Right cardiac atrium (tissue), 5 donors: Measurements from ENCODE around the gene BCAT1. TPM values are rescaled to one million over a fixed set of nuclear protein-coding genes. Genes with fewer than 3 reads are reported as not detected.
"Not testable (repeated sequence)": the region's sequence is repeated elsewhere in the genome, so short reads cannot be mapped to it uniquely, and the experiment has no call there.

Experiments used
- ATAC-seq, 2 donors: fragments of 200-7000 bp; cut with Tn5 transposase; one replicate each; pipeline versions ENCODE4 v1.8.0 to v1.9.1; 2020; ENCODE audit warnings: moderate library complexity in 2 of 2, mild to moderate bottlenecking in 1 of 2
- DNase-seq, 3 donors: peaks; one replicate each; pipeline ENCODE4 v3.0.0-alpha.2; 2020
- H3K27ac ChIP-seq: one replicate; pipeline ENCODE4 v1.5.1; 2013; ENCODE audit warnings: mild to moderate bottlenecking, low read length, control low read depth, moderate library complexity
- H3K27me3 ChIP-seq: one replicate; pipeline ENCODE4 v1.6.1; 2013; ENCODE audit not compliant: control insufficient read depth, insufficient read depth
- H3K4me1 ChIP-seq: one replicate; pipeline ENCODE4 v1.6.1; 2013; ENCODE audit warnings: low read length; ENCODE audit not compliant: control insufficient read depth, insufficient read depth
- H3K4me3 ChIP-seq: one replicate; pipeline ENCODE4 v1.5.1; 2013; ENCODE audit warnings: low read length, control low read depth
- H3K9me3 ChIP-seq: one replicate; pipeline ENCODE4 v1.6.1; 2013; ENCODE audit warnings: low read length; ENCODE audit not compliant: control insufficient read depth
- WGBS: extraction: QIAGEN DNeasy Blood & Tissue Kit; methylation state at CpG from one replicate; pipeline ENCODE4 v1.1.7; 2013; 5-methylcytosine and 5-hydroxymethylcytosine counted together
- intact Hi-C, 4 donors: fragments of 100-400 bp; cut with DNase I; formaldehyde crosslinking; loops; one replicate each; pipeline versions ENCODE4 v1.11.0 to v1.14.0; 2022 to 2023
- polyA plus RNA-seq: library from polyadenylated mRNA; stranded (reverse); fragments of 200-250 nt; gene quantifications from one replicate; pipeline ENCODE4 v1.2.3, GENCODE V29; 2013
- total RNA-seq, 4 donors: library from RNA; stranded (reverse); fragmentation: NEBNext Ultra II Directional; extraction: Animal tissue kit (Norgen Biotek cat#: 25700); gene quantifications; one replicate each; pipeline ENCODE4 v1.2.1, GENCODE V29; 2021
- donor health status: healthy with polysubstance abuse.
- donor health status: DM: no; HTN: yes; CAD: no.
- donor health status: DM: no; HTN: no; CAD: no.
- donor health status: DM: no; HTN: yes; CAD: no; lungs with severe emphysema.
- donor health status: DM: yes; HTN: yes; CAD: no.

BCAT1 gene
- total and polyA plus RNA-seq, 5 donors, result 0.86 to 9.0 (median 5.7) TPM

- H3K27me3 ChIP-seq, ATAC-seq, H3K4me3 ChIP-seq, H3K9me3 ChIP-seq, intact Hi-C loops, H3K27ac ChIP-seq, H3K4me1 ChIP-seq, DNase-seq: not testable (repeated sequence)
- WGBS, result 92% methylated on average over 24 of the region's 24 CpGs
Measured at GRCh38 chr12:24926080-24926479, 22.8 kb downstream of the BCAT1 start.

DNA sequence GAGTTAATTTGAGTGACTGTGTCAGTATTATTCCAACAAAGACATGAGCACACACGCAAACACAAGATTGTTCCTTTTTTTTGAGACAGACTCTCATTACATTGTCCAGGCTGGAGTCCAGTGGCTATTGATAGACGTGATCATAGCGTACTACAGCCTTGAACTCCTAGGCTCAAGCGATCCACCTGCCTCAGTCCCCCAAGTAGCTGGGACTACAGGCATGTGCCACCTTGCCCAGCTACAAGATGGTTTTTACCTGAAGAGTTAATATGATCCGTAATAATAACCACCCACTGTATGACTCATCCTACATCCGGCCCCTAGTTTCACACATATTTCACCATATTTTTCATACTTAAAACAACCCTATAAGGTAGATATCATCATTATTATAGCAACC is 26.8 kb downstream of the BCAT1 start:
- ATAC-seq (no peak), DNase-seq (no peak)
- H3K27me3 ChIP-seq, result no peaks in the 10 kb centered on the region
- intact Hi-C loops, result no loop called here
- no peak overlapping the region for H3K27ac ChIP-seq
- 78% methylated on average over 6 of the region's 6 CpGs for WGBS
- no peaks in the 10 kb centered on the region for H3K9me3 ChIP-seq
- H3K4me1 ChIP-seq, result no peaks in the 10 kb centered on the region
- no peak overlapping the region for H3K4me3 ChIP-seq

GRCh38 chr12:24921251-24922038 is 27.5 kb downstream of the BCAT1 start:
- 80% methylated on average over 3 of the region's 3 CpGs for WGBS

GRCh38 chr12:24920141-24920540 is 28.8 kb downstream of the BCAT1 start:
- H3K4me1 ChIP-seq, result no peaks in the 10 kb centered on the region
- 91% methylated on average over 3 of the region's 3 CpGs for WGBS
- DNase-seq (no peak), ATAC-seq (no peak)
- intact Hi-C loops, result no loop called here
- H3K4me3 ChIP-seq, result no peak overlapping the region
- no peaks in the 10 kb centered on the region for H3K27me3 ChIP-seq
- no peaks in the 10 kb centered on the region for H3K9me3 ChIP-seq
- H3K27ac ChIP-seq, result no peak overlapping the region

More at GRCh38 chr12:24921251-24922038, 27.5 kb downstream of the BCAT1 start:
- intact Hi-C loops, result no loop called here
- H3K4me3 ChIP-seq, result no peak overlapping the region
- DNase-seq, result no peak
- no peak for ATAC-seq
- H3K27ac ChIP-seq, result no peak overlapping the region
- H3K4me1 ChIP-seq, result no peaks in the 10 kb centered on the region
- H3K9me3 ChIP-seq, result no peaks in the 10 kb centered on the region
- no peaks in the 10 kb centered on the region for H3K27me3 ChIP-seq

GRCh38 chr12:24919346-24920001 is 29.4 kb downstream of the BCAT1 start:
- no peaks in the 10 kb centered on the region for H3K27me3 ChIP-seq
- H3K4me1 ChIP-seq, result no peaks in the 10 kb centered on the region
- intact Hi-C loops, result no loop called here
- no peak for DNase-seq
- no peak for ATAC-seq
- no peak overlapping the region for H3K27ac ChIP-seq
- H3K9me3 ChIP-seq, result no peaks in the 10 kb centered on the region
- WGBS, result 71% methylated on average over 4 of the region's 4 CpGs
- no peak overlapping the region for H3K4me3 ChIP-seq

GRCh38 chr12:24918596-24918995 is 30.3 kb downstream of the BCAT1 start:
- WGBS, result 29% methylated on average over 2 of the region's 2 CpGs
- no peaks in the 10 kb centered on the region for H3K9me3 ChIP-seq
- H3K4me3 ChIP-seq, result no peak overlapping the region
- intact Hi-C loops, result no loop called here
- no peaks in the 10 kb centered on the region for H3K4me1 ChIP-seq
- ATAC-seq (no peak), DNase-seq (no peak)
- no peaks in the 10 kb centered on the region for H3K27me3 ChIP-seq
- H3K27ac ChIP-seq, result no peak overlapping the region

- Histone ChIP-seq H3K27me3 (no peaks in the 10 kb centered on the region), H3K27ac (no peak overlapping the region), H3K9me3 (no peaks in the 10 kb centered on the region), H3K4me1 (no peaks in the 10 kb centered on the region), H3K4me3 (no peak overlapping the region)
- intact Hi-C loops, result no loop called here
- WGBS, result 83% methylated on average over 5 of the region's 5 CpGs
- ATAC-seq, result no peak
- no peak for DNase-seq
Measured at GRCh38 chr12:24915501-24915900, 33.4 kb downstream of the BCAT1 start.

GRCh38 chr12:24913953-24914352 is 34.9 kb downstream of the BCAT1 start:
- H3K4me3 ChIP-seq, result no peak overlapping the region
- intact Hi-C loops, result no loop called here
- no peak for DNase-seq
- H3K27me3 ChIP-seq, result no peaks in the 10 kb centered on the region
- no peaks in the 10 kb centered on the region for H3K9me3 ChIP-seq
- no peak overlapping the region for H3K27ac ChIP-seq
- no peaks in the 10 kb centered on the region for H3K4me1 ChIP-seq
- 95% methylated on average over 3 of the region's 3 CpGs for WGBS
- ATAC-seq, result no peak

- WGBS, result 78% methylated on average over 3 of the region's 3 CpGs
- intact Hi-C loops, result no loop called here
- no peak overlapping the region for H3K27ac ChIP-seq
- ATAC-seq (no peak), DNase-seq (no peak)
- H3K9me3 ChIP-seq, result no peaks in the 10 kb centered on the region
- H3K4me3 ChIP-seq, result no peak overlapping the region
- H3K4me1 ChIP-seq, result no peaks in the 10 kb centered on the region
- H3K27me3 ChIP-seq, result no peaks in the 10 kb centered on the region
Measured at GRCh38 chr12:24913130-24913529, 35.8 kb downstream of the BCAT1 start.

DNA sequence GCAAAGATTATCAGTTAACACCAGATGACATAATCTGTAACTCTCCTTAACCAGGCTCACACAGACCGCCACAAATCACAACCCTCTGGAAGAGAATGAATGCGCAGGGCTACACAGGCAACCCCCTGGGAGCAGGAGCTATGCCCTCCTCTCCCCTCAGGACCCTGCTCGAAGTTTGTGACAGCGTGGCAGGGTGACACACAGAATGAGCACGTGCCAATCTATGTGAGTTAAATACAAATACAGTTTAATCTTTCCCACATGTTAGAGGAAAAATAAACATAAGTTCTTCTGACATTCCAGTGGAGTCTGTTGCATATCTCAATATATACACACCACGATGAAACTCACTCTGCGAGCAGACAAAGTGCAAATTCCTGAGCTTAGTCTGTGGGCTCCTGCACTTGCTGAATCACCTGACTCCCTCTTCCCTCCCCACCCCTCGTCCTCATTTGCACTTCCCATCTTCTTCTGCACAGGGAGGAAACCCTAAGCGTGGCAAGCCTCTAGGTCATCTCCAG is 37.6 kb downstream of the BCAT1 start:
- intact Hi-C loops, result no loop called here
- Histone ChIP-seq H3K27me3 (no peaks in the 10 kb centered on the region), H3K9me3 (no peaks in the 10 kb centered on the region), H3K27ac (no peak overlapping the region), H3K4me1 (no peaks in the 10 kb centered on the region), H3K4me3 (no peak overlapping the region)
- no peak for ATAC-seq
- WGBS, result 58% methylated on average over 9 of the region's 9 CpGs
- DNase-seq, result no peak

GRCh38 chr12:24910192-24910591 is 38.7 kb downstream of the BCAT1 start:
- H3K27me3 ChIP-seq, H3K4me3 ChIP-seq, intact Hi-C loops, H3K27ac ChIP-seq, ATAC-seq, DNase-seq, H3K4me1 ChIP-seq, H3K9me3 ChIP-seq: not testable (repeated sequence)
- WGBS, result 99% methylated on average over 6 of the region's 6 CpGs
